Measurements from ENCODE around the gene ARID5A.
"Not testable (repeated sequence)": the region's sequence is repeated elsewhere in the genome, so short reads cannot be mapped to it uniquely, and the experiment has no call there.

The ARID5A gene

GRCh38 chr2:96541398-96542152, 5.0 kb downstream of the ARID5A start:
- no peak for DNase-seq

- DNase-seq, result no peak
These were observed 5.9 kb downstream of the ARID5A start for GRCh38 chr2:96542357-96542977.

- DNase-seq, result no peak
These were observed 9.8 kb downstream of the ARID5A start for GRCh38 chr2:96546321-96546720.

GRCh38 chr2:96546797-96547196, 10.2 kb downstream of the ARID5A start:
- no peak for DNase-seq

- no peak for DNase-seq
These were observed 10.7 kb downstream of the ARID5A start for GRCh38 chr2:96547203-96547641.

- no peak for DNase-seq
These were observed 11.2 kb downstream of the ARID5A start for GRCh38 chr2:96547731-96548171.

GRCh38 chr2:96548558-96549465, 12.3 kb downstream of the ARID5A start:
- no peak for DNase-seq

GRCh38 chr2:96549466-96549785, 12.9 kb downstream of the ARID5A start:
- no peak for DNase-seq

GRCh38 chr2:96549967-96550786, 13.6 kb downstream of the ARID5A start:
- no peak for DNase-seq

- DNase-seq, result no peak
These were observed 14.4 kb downstream of the ARID5A start for GRCh38 chr2:96550787-96551604.

GRCh38 chr2:96551605-96552314, 15.2 kb downstream of the ARID5A start:
- no peak for DNase-seq

- DNase-seq, result no peak
These were observed 16.0 kb downstream of the ARID5A start for GRCh38 chr2:96552315-96553175.

- no peak for DNase-seq
These were observed 16.8 kb downstream of the ARID5A start for GRCh38 chr2:96553176-96553956.

GRCh38 chr2:96553957-96554292, 17.4 kb downstream of the ARID5A start:
- DNase-seq, result not testable (repeated sequence)

- DNase-seq, result no peak
These were observed 18.0 kb downstream of the ARID5A start for GRCh38 chr2:96554293-96555145.

GRCh38 chr2:96555146-96555610, 18.6 kb downstream of the ARID5A start:
- DNase-seq, result no peak

GRCh38 chr2:96556441-96557330, 20.1 kb downstream of the ARID5A start:
- no peak for DNase-seq

Measured in GF-D8 (cell line).